Measurements from ENCODE around the gene PLAAT2. TPM values are rescaled to one million over a fixed set of nuclear protein-coding genes. Genes with fewer than 3 reads are reported as not detected.

Gene PLAAT2
- total and polyA plus RNA-seq, 9 of the 15 experiments (the other 6 are each of a cell fraction or from before 2014, with no cell fraction given), result not detected

- TF ChIP-seq GMEB1 (CRISPR knock-in tag; IDR thresholded peaks at IDR 0.05) (no peak), KDM5B (IDR thresholded peaks at IDR 0.05; ENCODE audit: insufficient replicate concordance, low read depth, low read length) (no peak)
Measured at GRCh38 chr11:63552921-63553320, 10.3 kb downstream of the PLAAT2 start (continued).

- WGBS (ENCODE audit: insufficient coverage, low coverage, missing lambda C conversion rate), result 76% methylated on average over 5 of the region's 6 CpGs
- no peaks in the 10 kb centered on the region for H3K9me3 ChIP-seq (replicated peaks; ENCODE audit: control insufficient read depth, insufficient read depth, low read depth, low read length)
- BruUV-seq (replicated peaks), result no TSS peak
- H3K27ac ChIP-seq (ENCODE audit: extremely low read depth, low read depth, low read length), result no peak overlapping the region
- DNase-seq (ENCODE audit: extremely low read depth in 1 of 4, low spot score in 3 of 4) (no peak), FAIRE-seq (no peak), ATAC-seq (peak; percentile 37; the same call in 1 of the 3 replicates)
- H3K79me2 ChIP-seq (ENCODE audit: control insufficient read depth, insufficient read depth, low read length), result no peaks in the 10 kb centered on the region
- ChIA-PET POLR2A (interaction anchor here (0.7 to 1.1 kb wide), 2 partner anchors 11 to 15 kb away, joined by 3 to 4 read pairs; partner anchors contain the start of genes PLAAT2 and PLAAT4), CTCF (ENCODE audit: low intra/inter-chr PET ratio) (no interaction called here)
- H3K36me3 ChIP-seq (ENCODE audit: control insufficient read depth, insufficient read depth, low read length), result no peaks in the 10 kb centered on the region
- no peak overlapping the region for H3K4me3 ChIP-seq
- no peaks in the 10 kb centered on the region for H4K20me1 ChIP-seq (replicated peaks; ENCODE audit: control insufficient read depth, insufficient read depth, low read length)
- H2AFZ ChIP-seq (ENCODE audit: low read depth, low read length), result peak overlapping the region; percentile 44; the same call in 1 of the 2 replicates
- in situ Hi-C loops (cut with MboI), result no loop called here
- H3K4me1 ChIP-seq (replicated peaks in 1 of 2; ENCODE audit: control insufficient read depth in 2 of 2, insufficient read depth in 2 of 2, low read length in 2 of 2), result peaks cover 0 to 15% of the 10 kb centered on the region in 2 experiments; a peak in 4 of 5 replicates
- no peaks in the 10 kb centered on the region for H3K9me1 ChIP-seq (ENCODE audit: control insufficient read depth, insufficient read depth, low read length)
- no peaks in the 10 kb centered on the region for H3K27me3 ChIP-seq (ENCODE audit: control insufficient read depth in 2 of 2, insufficient read depth in 2 of 2, low read length in 2 of 2)
- peak overlapping the region in 1 of 2 experiments; percentile 36; a peak in 1 of 4 replicates for H3K9ac ChIP-seq (ENCODE audit: insufficient read depth in 1 of 2, low read depth in 2 of 2, low read length in 2 of 2)
- no peak overlapping the region for H3K4me2 ChIP-seq (ENCODE audit: insufficient read depth, low read length)
- intact Hi-C loops (cut with micrococcal nuclease), result no loop called here
- TF ChIP-seq MXI1 (IDR thresholded peaks at IDR 0.05; ENCODE audit: low read depth, low read length), result no peak
- TF ChIP-seq SP2 (IDR thresholded peaks at IDR 0.05; ENCODE audit: extremely low read depth, low read depth, low read length, poor library complexity, severe bottlenecking), result no peak
- peak in 1 of 3 experiments; percentile 77 for TF ChIP-seq YY1 (IDR thresholded peaks at IDR 0.05; ENCODE audit: borderline replicate concordance in 1 of 3, control insufficient read depth in 1 of 3, extremely low read depth in 1 of 3, insufficient read depth in 3 of 3, insufficient read length in 1 of 3, insufficient replicate concordance in 2 of 3, low read depth in 1 of 3, low read length in 2 of 3)
- TF ChIP-seq ZNF277 (CRISPR knock-in tag; IDR thresholded peaks at IDR 0.05; ENCODE audit: borderline replicate concordance), result no peak
- no peak for TF ChIP-seq GTF3C2 (IDR thresholded peaks at IDR 0.05; ENCODE audit: borderline replicate concordance, extremely low read depth, insufficient read length)
- TF ChIP-seq CTCF (IDR thresholded peaks at IDR 0.05 in 2 of 3, conservative IDR thresholded peaks at IDR 0.05 in 1 of 3; ENCODE audit: insufficient read depth in 2 of 3, low read depth in 1 of 3, low read length in 3 of 3), result 0 out of 6 replicates have a peak, but pooled peaks of 1 of the 3 experiments have one; percentile 4
Measured at GRCh38 chr11:63551889-63552266, 11.3 kb downstream of the PLAAT2 start.

Data from K562 (cell line).